ENCODE results near the gene GATA2.

GATA2 gene

GRCh38 chr3:128430731-128431130 is 62.3 kb downstream of the GATA2 start:
- no peak for DNase-seq

GRCh38 chr3:128430301-128430700 is 62.7 kb downstream of the GATA2 start:
- no peak for DNase-seq

- no peak for DNase-seq
Measured at GRCh38 chr3:128429751-128430150, 63.2 kb downstream of the GATA2 start.

Data from CD4-positive, alpha-beta T cell treated with Interleukin-17A for 4 hours (primary cell).